Activated CD8-positive, alpha-beta T cell treated with anti-CD3 and anti-CD28 coated beads for 36 hours (primary cell): ENCODE results near the gene EDN2. TPM values are rescaled to one million over a fixed set of nuclear protein-coding genes. Genes with fewer than 3 reads are reported as not detected.

Experiments used
- ATAC-seq: fragments of 200-7000 bp; cut with Tn5 transposase; one replicate; pipeline ENCODE4 v1.10.0; 2021; ENCODE audit warnings: mild to moderate bottlenecking, moderate library complexity
- CTCF ChIA-PET: fragments of 350-600 bp; sonication (Branson Sonifier 250); formaldehyde crosslinking; loops from one replicate; lab custom pipeline; 2021; ENCODE audit warnings: antibody characterized with exemption; lab: Charles Lee
- POLR2A ChIA-PET: fragments of 350-600 bp; sonication (Branson Sonifier 250); formaldehyde crosslinking; loops from one replicate; lab custom pipeline; 2021; ENCODE audit warnings: antibody characterized with exemption; lab: Charles Lee
- DNase-seq: peaks from one replicate; pipeline ENCODE4 v3.0.0-alpha.2; 2020
- H3K27ac Mint-ChIP-seq: one replicate; pipeline ENCODE4 v1.8.0; 2021; ENCODE audit warnings: mild to moderate bottlenecking, mixed read lengths
- H3K27me3 Mint-ChIP-seq: one replicate; pipeline ENCODE4 v1.8.0; 2021; ENCODE audit warnings: mixed read lengths
- H3K36me3 Mint-ChIP-seq: one replicate; pipeline ENCODE4 v1.8.0; 2021; ENCODE audit warnings: low read depth, mixed read lengths
- H3K4me1 Mint-ChIP-seq: one replicate; pipeline ENCODE4 v1.8.0; 2021; ENCODE audit warnings: low read depth, mixed read lengths
- H3K4me3 Mint-ChIP-seq: one replicate; pipeline ENCODE4 v1.8.0; 2021; ENCODE audit warnings: mild to moderate bottlenecking, moderate library complexity, mixed read lengths
- H3K9me3 Mint-ChIP-seq: one replicate; pipeline ENCODE4 v1.8.0; 2021; ENCODE audit warnings: mixed read lengths
- intact Hi-C: fragments of 100-400 bp; cut with micrococcal nuclease; formaldehyde crosslinking; loops from one replicate; pipeline ENCODE4 v1.10.0; 2022
- total RNA-seq, 2 experiments: library from RNA; stranded (reverse); gene quantifications; one replicate each; pipeline ENCODE4 v1.2.3, GENCODE V29; 2021
- TF ChIP-seq, protein P1 (sequence below): fragments of 200-600 bp; IDR thresholded peaks from one replicate; pipeline ENCODE4 v1.8.0; 2022; ENCODE audit warnings: antibody characterized with exemption, mild to moderate bottlenecking

The EDN2 gene
- total RNA-seq, 2 experiments from 2014 or later = not detected

DNA sequence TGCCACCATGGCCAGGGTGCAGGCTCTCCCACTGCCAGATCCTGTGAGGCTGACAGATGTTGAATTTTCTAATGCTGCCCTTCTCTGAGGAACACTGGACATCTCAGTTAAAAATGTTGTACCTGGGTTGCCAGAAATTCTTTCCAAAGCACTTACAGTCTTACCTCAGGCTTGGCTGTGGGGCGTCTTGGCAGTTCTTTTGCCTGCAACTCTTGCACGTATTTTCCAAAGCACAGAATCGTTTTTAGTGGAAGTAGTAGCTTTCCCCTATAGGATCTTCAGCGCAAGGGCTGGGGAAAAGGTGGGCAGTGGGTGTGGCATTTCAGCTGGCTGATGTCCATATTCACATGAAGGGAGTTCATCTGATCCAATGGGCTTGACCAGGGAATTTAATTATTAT, 53.9 kb downstream of the EDN2 start:
- CTCF ChIA-PET = no interaction called here
- no peaks in the 10 kb centered on the region for H3K9me3 Mint-ChIP-seq

GRCh38 chr1:41430069-41430468, 54.4 kb downstream of the EDN2 start:
- CTCF ChIA-PET = no interaction called here

More for the DNA sequence above, 53.9 kb downstream of the EDN2 start:
- POLR2A ChIA-PET = no interaction called here
- Mint-ChIP-seq H3K27me3 (peaks cover 18% of the 10 kb centered on the region), H3K36me3 (no peaks in the 10 kb centered on the region), H3K4me1 (no peaks in the 10 kb centered on the region), H3K4me3 (no peak overlapping the region), H3K27ac (no peak overlapping the region)
- ATAC-seq = no peak
- no peak for DNase-seq
- TF ChIP-seq, protein P1, sequence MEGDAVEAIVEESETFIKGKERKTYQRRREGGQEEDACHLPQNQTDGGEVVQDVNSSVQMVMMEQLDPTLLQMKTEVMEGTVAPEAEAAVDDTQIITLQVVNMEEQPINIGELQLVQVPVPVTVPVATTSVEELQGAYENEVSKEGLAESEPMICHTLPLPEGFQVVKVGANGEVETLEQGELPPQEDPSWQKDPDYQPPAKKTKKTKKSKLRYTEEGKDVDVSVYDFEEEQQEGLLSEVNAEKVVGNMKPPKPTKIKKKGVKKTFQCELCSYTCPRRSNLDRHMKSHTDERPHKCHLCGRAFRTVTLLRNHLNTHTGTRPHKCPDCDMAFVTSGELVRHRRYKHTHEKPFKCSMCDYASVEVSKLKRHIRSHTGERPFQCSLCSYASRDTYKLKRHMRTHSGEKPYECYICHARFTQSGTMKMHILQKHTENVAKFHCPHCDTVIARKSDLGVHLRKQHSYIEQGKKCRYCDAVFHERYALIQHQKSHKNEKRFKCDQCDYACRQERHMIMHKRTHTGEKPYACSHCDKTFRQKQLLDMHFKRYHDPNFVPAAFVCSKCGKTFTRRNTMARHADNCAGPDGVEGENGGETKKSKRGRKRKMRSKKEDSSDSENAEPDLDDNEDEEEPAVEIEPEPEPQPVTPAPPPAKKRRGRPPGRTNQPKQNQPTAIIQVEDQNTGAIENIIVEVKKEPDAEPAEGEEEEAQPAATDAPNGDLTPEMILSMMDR = no peak
- intact Hi-C loops = loop anchor here (5.0 kb wide), 1 partner anchor 163 kb away; no protein-coding TSS in a partner anchor

DNA sequence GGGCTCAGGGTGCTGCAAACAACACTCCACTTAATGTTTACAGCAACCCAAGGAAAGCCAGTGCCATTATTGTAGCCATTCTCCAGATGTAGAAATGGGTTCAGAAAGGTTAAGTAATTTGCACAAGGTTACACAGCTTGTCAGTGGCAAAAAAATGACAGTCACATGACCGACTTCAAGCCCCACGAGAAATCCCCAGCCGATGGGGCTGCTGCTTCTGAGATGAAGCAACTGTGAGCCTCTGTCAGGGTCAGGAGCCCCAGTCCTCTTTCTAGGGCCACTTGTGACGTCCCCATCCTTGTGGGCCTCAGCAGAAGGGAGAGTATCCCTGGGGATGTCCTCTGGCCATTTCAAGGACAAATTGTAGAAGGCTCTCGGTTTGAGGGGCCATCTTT, 54.8 kb downstream of the EDN2 start:
- DNase-seq (no peak), ATAC-seq (no peak)
- TF ChIP-seq, protein P1 = no peak
- no peak overlapping the region for H3K4me3 Mint-ChIP-seq
- intact Hi-C loops = loop anchor here (5.0 kb wide), 1 partner anchor 162 kb away; no protein-coding TSS in a partner anchor
- POLR2A ChIA-PET = no interaction called here
- H3K4me1 Mint-ChIP-seq = no peaks in the 10 kb centered on the region
- peaks cover 13% of the 10 kb centered on the region for H3K27me3 Mint-ChIP-seq
- no peaks in the 10 kb centered on the region for H3K36me3 Mint-ChIP-seq
- H3K27ac Mint-ChIP-seq = no peak overlapping the region
- H3K9me3 Mint-ChIP-seq = no peaks in the 10 kb centered on the region
- CTCF ChIA-PET = no interaction called here

More at GRCh38 chr1:41430069-41430468, 54.4 kb downstream of the EDN2 start:
- intact Hi-C loops = loop anchor here (5.0 kb wide), 1 partner anchor 163 kb away; no protein-coding TSS in a partner anchor
- POLR2A ChIA-PET = no interaction called here
- H3K4me1 Mint-ChIP-seq = no peaks in the 10 kb centered on the region
- no peak for DNase-seq
- ATAC-seq = no peak
- H3K9me3 Mint-ChIP-seq = no peaks in the 10 kb centered on the region
- no peak overlapping the region for H3K4me3 Mint-ChIP-seq
- no peaks in the 10 kb centered on the region for H3K36me3 Mint-ChIP-seq
- peaks cover 16% of the 10 kb centered on the region for H3K27me3 Mint-ChIP-seq
- TF ChIP-seq, protein P1 = no peak
- H3K27ac Mint-ChIP-seq = no peak overlapping the region

Other genes with a start within 250 kb of the EDN2 start
- 10 to 100 TPM; 25.3 to 26.1 TPM for gene SCMH1, start 242.4 kb downstream of the EDN2 start, total RNA-seq
- gene FOXO6, start 123.2 kb downstream of the EDN2 start, total RNA-seq = under 1 TPM; 0.49 to 0.68 TPM